Kidney epithelial cell (primary cell): ENCODE results near the gene ETV6. TPM values are rescaled to one million over a fixed set of nuclear protein-coding genes. Genes with fewer than 3 reads are reported as not detected.

Source experiments
- DNase-seq: peaks from one replicate; pipeline ENCODE4 v3.0.0-alpha.2; 2010; ENCODE audit warnings: low read depth
- H3K27me3 ChIP-seq: 2 replicates; pipeline ENCODE4 v1.6.0; 2011; ENCODE audit warnings: low read length; ENCODE audit not compliant: control insufficient read depth, insufficient read depth
- H3K36me3 ChIP-seq: 2 replicates; pipeline ENCODE4 v1.5.1; 2011; ENCODE audit warnings: low read length; ENCODE audit not compliant: control insufficient read depth, insufficient read depth
- H3K4me3 ChIP-seq: 2 replicates; pipeline ENCODE4 v1.5.1; 2011; ENCODE audit warnings: low read depth, mild to moderate bottlenecking, control low read depth, low read length
- total RNA-seq: library from RNA; depleted of rRNA; stranded (reverse); fragments of >200 nt; gene quantifications from 2 replicates; pipeline ENCODE4 v1.2.3, GENCODE V29; 2015
- TF ChIP-seq, protein P1 (sequence below): IDR thresholded peaks from 2 replicates; pipeline ENCODE4 v1.5.1; 2011; ENCODE audit warnings: mild to moderate bottlenecking, moderate library complexity, low read length, control low read depth, inconsistent platforms; ENCODE audit not compliant: insufficient read depth, poor library complexity, severe bottlenecking

ETV6 gene
- total RNA-seq, 1 donor from 2014 or later: 17.6 TPM

DNA sequence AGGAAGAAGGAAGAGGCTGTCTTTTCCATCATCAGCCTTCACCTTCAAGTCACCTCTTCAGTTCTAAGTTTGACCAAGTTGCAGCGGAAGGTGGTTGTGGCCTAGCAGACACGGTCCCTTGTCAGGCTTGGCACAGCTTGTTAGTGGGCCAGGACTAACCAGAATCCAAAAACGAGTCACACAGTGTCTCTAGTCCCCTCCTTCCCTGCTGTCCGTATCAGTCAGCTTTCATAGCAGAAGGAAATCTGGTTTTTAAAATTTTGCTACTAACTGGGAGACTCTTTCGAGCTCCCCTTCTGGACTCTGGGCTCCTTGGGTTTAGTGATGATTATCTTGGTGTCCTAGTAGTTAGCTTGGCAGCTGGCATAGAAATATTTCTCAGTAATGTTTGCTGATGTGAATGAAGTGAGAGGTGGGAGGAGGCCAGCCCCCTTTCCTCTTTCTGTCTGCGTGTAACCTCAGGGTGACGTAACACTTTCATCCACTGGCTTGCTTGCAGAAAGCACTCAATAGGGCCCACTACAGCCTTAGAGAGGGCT lies 3.8 kb downstream of the ETV6 start:
- Histone ChIP-seq H3K36me3 (no peaks in the 10 kb centered on the region), H3K27me3 (no peaks in the 10 kb centered on the region)

DNA sequence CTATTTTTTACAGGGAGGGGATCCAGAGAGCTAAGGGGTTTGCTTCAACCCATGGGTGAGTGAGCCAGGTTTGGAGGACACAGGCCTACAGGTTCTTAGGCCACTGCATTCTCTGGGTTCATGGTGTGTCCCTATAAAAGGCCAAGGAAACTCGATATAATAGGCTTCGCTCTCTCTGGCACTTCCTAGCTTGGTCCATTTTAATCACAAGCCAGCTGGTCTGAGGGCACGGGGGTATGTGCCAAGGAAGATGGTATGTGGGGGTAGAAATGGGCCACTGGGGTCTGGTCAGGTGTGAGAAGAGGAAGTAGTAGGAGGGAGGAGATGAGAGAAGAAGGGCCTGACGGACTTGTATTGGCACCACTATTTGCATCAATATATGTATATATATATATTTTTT lies 4.9 kb downstream of the ETV6 start:
- DNase-seq: no peak
- no peaks in the 10 kb centered on the region for H3K36me3 ChIP-seq
- H3K27me3 ChIP-seq: no peaks in the 10 kb centered on the region
- TF ChIP-seq, protein P1, sequence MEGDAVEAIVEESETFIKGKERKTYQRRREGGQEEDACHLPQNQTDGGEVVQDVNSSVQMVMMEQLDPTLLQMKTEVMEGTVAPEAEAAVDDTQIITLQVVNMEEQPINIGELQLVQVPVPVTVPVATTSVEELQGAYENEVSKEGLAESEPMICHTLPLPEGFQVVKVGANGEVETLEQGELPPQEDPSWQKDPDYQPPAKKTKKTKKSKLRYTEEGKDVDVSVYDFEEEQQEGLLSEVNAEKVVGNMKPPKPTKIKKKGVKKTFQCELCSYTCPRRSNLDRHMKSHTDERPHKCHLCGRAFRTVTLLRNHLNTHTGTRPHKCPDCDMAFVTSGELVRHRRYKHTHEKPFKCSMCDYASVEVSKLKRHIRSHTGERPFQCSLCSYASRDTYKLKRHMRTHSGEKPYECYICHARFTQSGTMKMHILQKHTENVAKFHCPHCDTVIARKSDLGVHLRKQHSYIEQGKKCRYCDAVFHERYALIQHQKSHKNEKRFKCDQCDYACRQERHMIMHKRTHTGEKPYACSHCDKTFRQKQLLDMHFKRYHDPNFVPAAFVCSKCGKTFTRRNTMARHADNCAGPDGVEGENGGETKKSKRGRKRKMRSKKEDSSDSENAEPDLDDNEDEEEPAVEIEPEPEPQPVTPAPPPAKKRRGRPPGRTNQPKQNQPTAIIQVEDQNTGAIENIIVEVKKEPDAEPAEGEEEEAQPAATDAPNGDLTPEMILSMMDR: no peak
- H3K4me3 ChIP-seq: no peak overlapping the region

More for the DNA sequence above, 3.8 kb downstream of the ETV6 start:
- TF ChIP-seq, protein P1: no peak
- H3K4me3 ChIP-seq: no peak overlapping the region
- no peak for DNase-seq

DNA sequence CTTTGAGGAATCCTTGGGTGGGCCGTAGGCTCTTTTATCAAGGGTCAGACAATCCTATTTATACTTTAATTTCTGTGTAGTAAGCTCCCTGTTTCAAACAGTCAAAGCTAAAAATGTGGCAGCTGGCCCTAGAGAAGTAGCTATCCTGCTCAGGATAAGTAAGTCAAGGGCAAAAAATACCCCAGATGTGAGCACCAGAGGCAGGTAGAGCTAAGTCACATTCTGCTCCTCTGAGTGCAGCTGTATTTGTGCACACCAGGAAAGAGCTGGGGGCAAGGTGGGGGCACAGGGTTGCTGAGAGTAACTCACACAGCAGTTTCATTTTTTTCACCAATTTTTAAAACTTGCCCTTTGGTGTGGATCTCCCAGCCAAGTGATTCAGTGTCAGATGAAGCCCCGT lies 5.3 kb downstream of the ETV6 start:
- Histone ChIP-seq H3K4me3 (no peak overlapping the region), H3K36me3 (no peaks in the 10 kb centered on the region), H3K27me3 (no peaks in the 10 kb centered on the region)
- TF ChIP-seq, protein P1: no peak
- DNase-seq: no peak

DNA sequence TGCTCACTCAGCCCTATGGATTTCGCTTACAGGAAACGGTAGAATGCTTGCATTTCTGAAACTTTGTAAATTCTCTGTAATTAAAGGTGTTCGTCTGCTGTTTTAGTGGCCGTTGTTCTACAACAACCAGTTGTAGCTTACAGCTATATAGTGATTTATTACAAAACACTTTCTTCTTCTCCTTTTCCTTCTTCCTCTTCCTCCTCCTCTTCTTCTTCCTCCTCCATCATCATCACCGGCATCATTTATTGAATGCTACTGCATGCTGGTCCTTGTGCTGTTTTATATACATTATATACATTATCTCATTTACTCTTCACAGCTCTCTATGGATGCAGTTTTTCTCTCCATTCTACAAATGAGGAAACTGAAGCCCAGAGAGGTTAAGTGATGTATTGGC lies 6.4 kb downstream of the ETV6 start:
- DNase-seq: no peak
- Histone ChIP-seq H3K4me3 (no peak overlapping the region), H3K27me3 (no peaks in the 10 kb centered on the region), H3K36me3 (no peaks in the 10 kb centered on the region)
- TF ChIP-seq, protein P1: no peak

DNA sequence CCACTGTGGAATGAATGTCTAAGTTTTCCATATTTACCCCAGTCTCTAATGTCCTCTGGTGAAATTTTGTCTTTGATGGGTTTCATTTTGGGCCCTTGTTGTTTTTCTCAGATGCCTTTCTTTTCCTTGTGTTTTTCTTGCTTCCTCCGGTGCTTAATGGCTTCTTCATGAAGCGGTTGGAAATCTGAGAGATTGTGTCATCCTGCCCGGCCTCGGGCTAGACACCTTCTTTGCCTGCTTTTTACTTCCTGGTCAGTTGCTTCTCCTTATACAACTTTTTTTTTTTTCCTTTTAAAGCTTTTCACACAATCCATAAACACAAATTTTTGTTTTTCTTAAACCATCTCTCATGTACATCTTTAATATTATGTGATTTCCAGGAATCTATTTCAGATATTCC lies 7.1 kb downstream of the ETV6 start:
- Histone ChIP-seq H3K36me3 (no peaks in the 10 kb centered on the region), H3K27me3 (no peaks in the 10 kb centered on the region), H3K4me3 (no peak overlapping the region)
- DNase-seq: no peak
- TF ChIP-seq, protein P1: no peak

DNA sequence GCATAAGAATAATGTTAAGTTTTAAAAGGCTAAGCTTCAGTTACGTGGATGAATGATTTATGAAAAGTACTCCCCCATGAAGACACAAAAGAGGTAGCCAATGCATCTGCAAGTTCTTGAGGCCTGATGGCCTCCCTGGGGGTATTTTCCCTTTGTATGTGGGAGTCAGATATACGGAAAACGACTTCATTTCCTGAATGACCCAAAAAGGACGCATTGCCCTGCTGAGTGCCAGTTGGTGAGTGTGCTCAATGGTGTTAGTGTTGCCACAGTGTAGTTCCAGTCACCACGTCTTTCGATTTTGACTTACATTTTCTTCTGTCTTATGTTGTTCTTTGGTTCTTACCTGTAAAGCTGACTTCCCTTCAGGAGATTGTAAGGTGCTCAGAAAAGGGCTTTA lies 8.0 kb downstream of the ETV6 start:
- DNase-seq: no peak
- TF ChIP-seq, protein P1: no peak

More for the DNA sequence above, 8.0 kb downstream of the ETV6 start:
- Histone ChIP-seq H3K4me3 (no peak overlapping the region), H3K36me3 (peaks cover 1% of the 10 kb centered on the region), H3K27me3 (no peaks in the 10 kb centered on the region)
